Fibroblast of skin of abdomen (primary cell): Measurements from ENCODE around the gene CCDC187.
A peak's percentile ranks its signal among the peaks of the same experiment; 100 is the strongest.

Experiments used
- DNase-seq: peaks from one replicate; pipeline ENCODE4 v3.0.0-alpha.2; 2013

CCDC187 gene

GRCh38 chr9:136311051-136312008 is 7.4 kb upstream of the CCDC187 start:
- DNase-seq: no peak

DNA sequence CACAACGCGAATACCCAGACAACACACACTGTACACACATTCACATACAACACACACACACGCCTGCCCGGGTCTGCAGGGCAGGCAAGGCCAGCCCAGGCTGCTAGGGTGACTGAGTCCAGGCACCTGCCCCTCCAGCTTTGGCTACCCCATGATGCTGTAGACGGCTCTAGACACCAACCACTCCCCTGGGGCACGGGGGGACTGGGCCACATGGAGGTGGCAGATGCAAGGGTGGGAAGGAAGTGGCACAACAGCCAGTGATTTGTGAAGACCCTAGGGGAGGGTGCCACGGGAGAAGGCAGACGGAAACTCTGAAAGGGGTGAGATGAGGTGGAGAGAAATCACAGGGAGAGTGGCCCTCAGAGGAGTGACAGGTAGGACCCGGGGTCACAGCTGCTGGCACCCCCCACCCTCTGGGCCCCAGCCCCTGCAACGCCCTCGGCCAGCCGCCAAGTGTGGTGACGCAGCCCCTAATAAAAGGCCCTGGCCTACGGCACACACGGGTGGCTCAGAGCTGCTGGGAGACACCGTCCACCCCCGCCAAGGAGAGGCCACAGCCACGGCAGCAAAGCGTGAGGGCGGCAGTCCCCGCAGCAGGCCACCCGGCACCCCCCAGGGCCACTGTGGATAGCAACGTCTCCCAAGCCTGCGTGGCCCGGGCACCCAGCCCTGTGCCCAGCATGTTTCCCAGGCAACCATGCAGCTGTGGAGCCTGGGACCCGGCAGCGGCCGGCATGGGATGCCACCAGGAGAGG is 6.6 kb upstream of the CCDC187 start:
- no peak for DNase-seq

GRCh38 chr9:136309806-136310220 is 5.9 kb upstream of the CCDC187 start:
- DNase-seq: no peak

DNA sequence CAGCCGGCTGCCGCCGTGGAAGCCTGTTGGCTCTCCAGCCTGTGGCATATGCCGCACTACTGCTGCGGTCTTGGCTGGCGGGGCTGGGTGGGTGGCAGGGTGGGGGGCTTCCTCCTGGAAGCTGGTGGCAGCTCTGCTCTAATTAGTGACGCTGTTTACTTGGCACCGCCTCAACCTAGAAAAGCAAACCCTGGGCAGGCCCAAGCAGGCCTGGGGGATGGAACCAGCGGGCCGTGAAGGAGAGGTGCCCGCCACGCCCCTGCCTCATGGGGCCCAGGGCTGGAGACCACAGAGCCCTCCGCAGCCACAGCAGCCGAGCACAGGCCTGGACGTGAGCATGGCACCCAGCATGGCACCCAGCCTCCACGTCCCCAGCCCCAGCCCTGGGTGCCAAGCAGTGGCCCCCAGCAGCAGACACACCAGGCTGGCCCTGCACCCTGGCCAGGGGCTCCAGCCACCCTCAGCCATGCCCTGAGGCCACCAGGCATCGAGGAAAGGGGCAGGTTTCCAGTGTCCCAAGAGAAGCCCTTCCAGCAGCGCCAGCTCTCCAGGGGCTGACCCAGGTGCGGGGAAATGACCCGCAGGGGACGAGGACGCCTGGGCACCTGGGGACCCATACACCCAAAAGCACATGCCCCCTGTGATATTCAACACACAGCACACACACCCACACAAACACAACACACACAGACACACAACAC is 5.4 kb upstream of the CCDC187 start:
- DNase-seq: no peak

GRCh38 chr9:136308702-136309053 is 4.8 kb upstream of the CCDC187 start:
- DNase-seq: no peak

GRCh38 chr9:136308006-136308701 is 4.3 kb upstream of the CCDC187 start:
- DNase-seq: no peak

DNA sequence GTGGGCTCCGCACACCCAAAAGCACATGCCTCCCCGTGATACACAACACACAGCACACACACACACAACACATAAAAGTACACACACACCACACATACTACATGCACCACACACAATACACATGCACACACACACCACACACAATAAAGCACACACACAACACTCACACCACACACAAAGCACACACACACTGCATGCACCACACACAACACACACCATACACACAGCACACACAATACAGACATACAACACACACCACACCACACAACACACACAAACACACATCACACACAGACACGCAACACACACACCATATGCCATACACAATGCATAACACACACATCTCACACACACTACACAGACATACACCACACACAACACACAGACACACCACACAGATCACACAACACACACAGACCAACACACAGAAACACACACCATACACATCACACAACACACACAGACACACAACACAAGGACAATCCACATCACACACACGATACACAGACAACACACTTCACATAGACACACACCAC is 3.4 kb upstream of the CCDC187 start:
- no peak for DNase-seq

- peak; percentile 13 for DNase-seq
Observed at GRCh38 chr9:136306211-136307208, 2.6 kb upstream of the CCDC187 start.

GRCh38 chr9:136305804-136306203 is 1.9 kb upstream of the CCDC187 start:
- DNase-seq: no peak

GRCh38 chr9:136304981-136305380 is 1.1 kb upstream of the CCDC187 start:
- no peak for DNase-seq

DNA sequence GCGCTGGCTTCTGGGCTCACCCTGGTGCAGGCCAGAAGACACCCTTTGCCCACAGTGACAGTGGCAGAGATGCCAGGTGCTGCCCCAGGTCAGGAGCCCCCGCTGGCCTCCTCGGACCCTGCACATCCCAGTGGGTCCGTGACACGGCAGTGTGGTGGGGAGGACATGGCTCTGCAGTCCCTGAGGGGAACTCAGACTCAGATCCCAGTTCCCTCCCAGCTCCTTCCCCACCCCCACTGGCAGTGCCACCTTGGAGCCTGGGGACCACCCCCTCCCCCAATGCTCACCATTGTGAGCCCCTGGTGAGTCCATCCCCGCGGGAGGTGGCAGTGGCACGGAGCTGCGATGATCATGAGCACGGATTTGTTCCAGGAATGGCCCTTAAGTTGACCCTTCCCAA is 562 bp upstream of the CCDC187 start:
- no peak for DNase-seq

GRCh38 chr9:136303066-136303824 is 649 bp downstream of the CCDC187 start:
- DNase-seq: no peak

- no peak for DNase-seq
Observed at GRCh38 chr9:136302527-136302926, 1.4 kb downstream of the CCDC187 start.

GRCh38 chr9:136300866-136301265 is 3.0 kb downstream of the CCDC187 start:
- DNase-seq: no peak

DNA sequence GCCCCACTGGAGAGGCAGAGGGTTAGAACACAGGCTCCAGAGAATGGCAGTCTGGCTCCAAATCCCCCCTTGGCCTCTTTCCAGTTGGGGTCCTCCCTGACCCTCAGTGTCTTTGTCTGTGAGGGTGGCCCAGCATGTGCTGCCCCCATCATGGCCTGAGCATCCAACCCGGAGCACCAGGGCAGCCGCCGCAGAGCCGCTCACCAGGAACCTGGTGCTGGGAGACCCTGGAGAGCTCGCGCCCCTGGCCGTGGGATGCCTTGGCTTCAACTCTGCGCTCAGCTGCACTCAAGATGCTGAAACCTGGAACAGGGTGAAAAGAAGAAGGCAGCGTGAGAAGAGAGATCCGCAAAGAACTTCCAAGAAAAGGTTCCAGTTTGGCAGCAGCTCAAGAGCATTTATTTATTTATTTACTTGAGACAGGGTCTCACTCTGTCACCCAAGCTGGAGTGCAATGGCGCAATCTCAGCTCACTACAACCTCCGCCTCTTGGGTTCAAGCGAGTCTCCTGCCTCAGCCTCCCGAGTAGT is 3.8 kb downstream of the CCDC187 start:
- no peak for DNase-seq

GRCh38 chr9:136299541-136299940 is 4.4 kb downstream of the CCDC187 start:
- DNase-seq: no peak

GRCh38 chr9:136299116-136299515 is 4.8 kb downstream of the CCDC187 start:
- DNase-seq: no peak

GRCh38 chr9:136297766-136298735 is 5.8 kb downstream of the CCDC187 start:
- DNase-seq: no peak
